ENCODE measurements around the gene RFXANK.
"Not testable (repeated sequence)": the region's sequence is repeated elsewhere in the genome, so short reads cannot be mapped to it uniquely, and the experiment has no call there.

The RFXANK gene

GRCh38 chr19:19207637-19208572, 15.8 kb downstream of the RFXANK start:
- DNase-seq = no peak

GRCh38 chr19:19209372-19209771, 17.3 kb downstream of the RFXANK start:
- DNase-seq = no peak

DNA sequence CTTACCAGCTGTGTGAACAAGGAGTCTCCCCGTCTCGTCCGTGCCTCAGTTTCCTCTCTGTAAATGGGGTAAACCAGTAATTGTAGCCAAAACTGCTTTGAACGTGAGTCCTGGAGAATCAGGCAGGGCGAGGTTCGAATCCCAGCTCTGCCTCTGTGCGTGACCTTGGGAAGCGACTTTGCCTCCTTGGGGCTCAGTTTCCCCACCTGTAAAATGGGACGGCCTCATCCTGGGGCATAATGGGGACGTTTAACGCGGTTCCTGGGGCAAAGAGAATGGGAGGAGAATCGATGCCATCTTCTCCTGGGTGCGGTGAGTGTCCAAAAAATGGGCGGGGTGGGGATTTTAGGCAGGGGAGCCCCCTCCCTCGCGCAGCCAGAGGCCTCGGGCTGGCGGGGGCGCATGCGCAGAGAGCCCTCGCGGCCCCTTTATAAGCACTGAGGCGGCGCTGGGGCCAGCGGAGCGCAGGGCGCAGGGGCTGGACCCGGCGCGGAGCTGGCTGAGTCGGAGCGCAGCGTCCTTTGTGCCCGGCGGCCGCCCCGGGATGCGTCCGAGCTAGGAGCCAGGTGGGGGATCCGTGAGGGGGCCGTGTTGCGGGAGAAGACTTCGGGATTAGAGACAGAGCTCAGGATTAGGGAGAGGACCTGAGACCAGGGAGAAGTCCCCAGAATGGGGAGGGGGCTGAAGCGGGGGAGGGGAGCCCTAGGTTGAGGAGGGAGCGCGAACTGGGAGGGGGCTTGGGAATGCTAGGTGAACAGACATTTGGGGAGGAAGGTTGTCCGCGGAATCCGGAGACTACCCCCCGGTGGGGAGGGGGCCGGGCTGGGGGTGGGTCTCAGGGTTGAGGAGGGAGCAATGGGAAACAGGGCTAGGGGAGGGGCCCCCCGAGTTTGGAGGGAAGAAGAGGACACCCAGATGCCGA, 19.7 kb downstream of the RFXANK start, which contains the start of gene NCAN:
Gene NCAN, plus strand, starts transcription at position 460 of the 922 bp plus-strand sequence. CDS start 4,996 bp downstream, outside the sequence.
- no peak for DNase-seq

GRCh38 chr19:19212916-19213315, 20.9 kb downstream of the RFXANK start:
- no peak for DNase-seq

GRCh38 chr19:19213426-19214158, 21.5 kb downstream of the RFXANK start:
- DNase-seq = no peak

GRCh38 chr19:19214159-19214490, 22.1 kb downstream of the RFXANK start:
- DNase-seq = no peak

- DNase-seq = no peak
Observed at GRCh38 chr19:19214892-19215291, 22.8 kb downstream of the RFXANK start.

DNA sequence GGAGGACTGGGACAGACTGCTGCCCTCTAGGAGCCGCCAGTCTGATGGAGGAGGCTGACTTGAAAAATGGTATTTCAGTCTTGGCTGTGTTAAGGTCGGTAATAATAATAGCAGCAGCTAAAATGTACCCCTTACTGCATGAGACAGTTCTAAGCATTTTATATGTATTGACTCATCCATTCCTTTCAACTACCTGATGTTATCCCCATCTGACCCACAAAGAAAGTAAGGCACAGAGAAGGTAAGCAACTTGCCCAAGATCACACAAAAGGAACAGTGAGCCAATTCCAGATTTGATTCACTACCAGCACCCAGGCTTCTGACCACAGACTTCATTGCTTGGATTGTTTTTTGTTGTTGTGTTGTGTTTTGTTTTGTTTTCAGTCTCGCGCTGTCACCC, 23.7 kb downstream of the RFXANK start:
- no peak for DNase-seq

- DNase-seq = no peak
Observed at GRCh38 chr19:19217099-19217498, 25.0 kb downstream of the RFXANK start.

DNA sequence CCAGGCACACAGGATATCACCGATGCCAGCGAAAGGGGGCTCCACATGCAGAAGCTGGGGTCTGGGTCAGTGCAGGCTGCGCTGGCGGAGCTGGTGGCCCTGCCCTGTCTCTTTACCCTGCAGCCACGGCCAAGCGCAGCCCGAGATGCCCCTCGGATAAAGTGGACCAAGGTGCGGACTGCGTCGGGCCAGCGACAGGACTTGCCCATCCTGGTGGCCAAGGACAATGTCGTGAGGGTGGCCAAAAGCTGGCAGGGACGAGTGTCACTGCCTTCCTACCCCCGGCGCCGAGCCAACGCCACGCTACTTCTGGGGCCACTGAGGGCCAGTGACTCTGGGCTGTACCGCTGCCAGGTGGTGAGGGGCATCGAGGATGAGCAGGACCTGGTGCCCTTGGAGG, 26.9 kb downstream of the RFXANK start:
- no peak for DNase-seq

GRCh38 chr19:19221000-19221399, 28.9 kb downstream of the RFXANK start:
- DNase-seq = not testable (repeated sequence)

- DNase-seq = no peak
Observed at GRCh38 chr19:19223060-19223459, 31.0 kb downstream of the RFXANK start.

- DNase-seq = no peak
Observed at GRCh38 chr19:19223636-19224035, 31.6 kb downstream of the RFXANK start.

GRCh38 chr19:19224150-19224851, 32.2 kb downstream of the RFXANK start:
- no peak for DNase-seq

GRCh38 chr19:19224852-19225494, 32.9 kb downstream of the RFXANK start:
- peak; percentile 65 for DNase-seq

GRCh38 chr19:19226204-19226603, 34.1 kb downstream of the RFXANK start:
- no peak for DNase-seq

GRCh38 chr19:19226663-19227062, 34.6 kb downstream of the RFXANK start:
- no peak for DNase-seq

GRCh38 chr19:19227217-19227616, 35.2 kb downstream of the RFXANK start:
- DNase-seq = no peak

DNA sequence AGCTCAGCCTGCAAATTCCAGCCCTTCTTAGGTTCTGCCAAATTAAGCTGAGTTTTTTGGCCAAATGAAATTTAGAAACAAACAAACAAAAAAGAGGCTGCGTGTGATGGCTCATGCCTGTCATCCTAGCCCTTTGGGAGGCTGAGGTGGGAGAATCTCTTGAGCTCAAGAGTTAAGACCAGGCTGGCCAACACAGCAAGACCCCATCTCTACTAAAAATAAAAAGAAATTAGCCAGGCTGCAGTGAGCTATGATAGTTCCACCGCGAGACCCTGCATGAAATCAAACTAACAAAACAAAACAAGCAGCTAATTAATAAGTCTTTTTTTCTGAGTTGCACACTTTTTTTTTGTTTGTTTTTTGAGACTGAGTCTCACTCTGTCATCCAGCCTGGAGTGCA, 37.6 kb downstream of the RFXANK start:
- DNase-seq = no peak

DNA sequence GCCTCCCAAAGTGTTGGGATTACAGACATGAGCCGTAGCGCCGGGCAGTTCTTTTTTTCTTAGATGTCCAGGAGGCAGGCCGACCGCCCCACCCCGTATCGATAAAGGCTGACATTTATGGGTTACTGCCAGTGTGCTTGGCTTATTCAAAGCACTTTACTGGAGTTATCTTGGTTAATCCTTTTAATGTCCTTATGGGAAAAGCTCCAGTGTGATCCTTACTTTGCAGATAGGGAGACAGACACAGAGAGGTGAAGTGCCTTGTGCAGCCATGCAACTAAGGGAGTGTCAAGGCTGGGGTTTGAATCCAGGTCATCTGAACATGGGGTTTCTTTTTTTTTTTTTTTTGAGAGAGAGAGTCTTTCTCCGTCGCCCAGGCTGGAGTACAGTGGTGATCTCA, 38.9 kb downstream of the RFXANK start:
- no peak for DNase-seq

- DNase-seq = no peak
Observed at GRCh38 chr19:19232261-19232721, 40.2 kb downstream of the RFXANK start.
